HUES48 (cell line): ENCODE measurements around the gene KANK2.
"Not testable (repeated sequence)": the region's sequence is repeated elsewhere in the genome, so short reads cannot be mapped to it uniquely, and the experiment has no call there.

Experiments used
- H3K27ac ChIP-seq: one replicate; pipeline ENCODE4 v1.7.0; 2013; ENCODE audit warnings: low read depth, low read length, inconsistent platforms
- H3K27me3 ChIP-seq: 2 replicates; pipeline ENCODE4 v1.6.1; 2013; ENCODE audit warnings: mild to moderate bottlenecking, low read length; ENCODE audit not compliant: control insufficient read depth, insufficient read depth
- H3K36me3 ChIP-seq: 2 replicates; pipeline ENCODE4 v1.6.1; 2013; ENCODE audit warnings: low read length; ENCODE audit not compliant: control insufficient read depth, insufficient read depth
- H3K4me1 ChIP-seq: 2 replicates; pipeline ENCODE4 v1.6.1; 2013; ENCODE audit warnings: mild to moderate bottlenecking, low read length; ENCODE audit not compliant: control insufficient read depth, insufficient read depth
- H3K4me3 ChIP-seq: 2 replicates; pipeline ENCODE4 v1.5.1; 2013; ENCODE audit warnings: mild to moderate bottlenecking, low read depth, low read length
- H3K9ac ChIP-seq: 2 replicates; pipeline ENCODE4 v1.6.1; 2013; ENCODE audit warnings: mild to moderate bottlenecking, low read depth, low read length, moderate library complexity
- H3K9me3 ChIP-seq: 2 replicates; pipeline ENCODE4 v1.6.1; 2013; ENCODE audit warnings: low read length; ENCODE audit not compliant: control insufficient read depth, insufficient read depth

KANK2 gene

DNA sequence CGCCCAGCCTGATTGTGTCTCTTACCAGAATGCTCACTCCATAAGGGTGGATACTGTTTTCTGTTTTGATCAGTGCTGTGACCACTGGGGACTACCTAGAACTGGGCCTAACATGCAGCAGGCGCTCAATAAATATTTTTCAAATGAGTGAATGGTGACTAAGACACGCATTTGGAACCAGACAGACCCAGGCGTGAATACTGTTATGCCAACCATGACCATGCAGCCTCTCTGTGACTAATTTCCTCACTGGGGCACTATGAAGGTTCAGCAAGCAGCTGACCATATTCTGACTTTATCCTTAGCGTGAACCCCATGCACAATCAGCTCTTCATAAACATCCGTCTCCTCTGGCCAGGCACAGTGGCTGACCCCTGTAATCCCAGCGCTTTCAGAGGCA, 28.8 kb downstream of the KANK2 start:
- Histone ChIP-seq H3K4me1 (no peaks in the 10 kb centered on the region), H3K27ac (no peak overlapping the region), H3K27me3 (no peaks in the 10 kb centered on the region), H3K9ac (no peak overlapping the region), H3K36me3 (peaks cover 57% of the 10 kb centered on the region), H3K9me3 (no peaks in the 10 kb centered on the region), H3K4me3 (no peak overlapping the region)

DNA sequence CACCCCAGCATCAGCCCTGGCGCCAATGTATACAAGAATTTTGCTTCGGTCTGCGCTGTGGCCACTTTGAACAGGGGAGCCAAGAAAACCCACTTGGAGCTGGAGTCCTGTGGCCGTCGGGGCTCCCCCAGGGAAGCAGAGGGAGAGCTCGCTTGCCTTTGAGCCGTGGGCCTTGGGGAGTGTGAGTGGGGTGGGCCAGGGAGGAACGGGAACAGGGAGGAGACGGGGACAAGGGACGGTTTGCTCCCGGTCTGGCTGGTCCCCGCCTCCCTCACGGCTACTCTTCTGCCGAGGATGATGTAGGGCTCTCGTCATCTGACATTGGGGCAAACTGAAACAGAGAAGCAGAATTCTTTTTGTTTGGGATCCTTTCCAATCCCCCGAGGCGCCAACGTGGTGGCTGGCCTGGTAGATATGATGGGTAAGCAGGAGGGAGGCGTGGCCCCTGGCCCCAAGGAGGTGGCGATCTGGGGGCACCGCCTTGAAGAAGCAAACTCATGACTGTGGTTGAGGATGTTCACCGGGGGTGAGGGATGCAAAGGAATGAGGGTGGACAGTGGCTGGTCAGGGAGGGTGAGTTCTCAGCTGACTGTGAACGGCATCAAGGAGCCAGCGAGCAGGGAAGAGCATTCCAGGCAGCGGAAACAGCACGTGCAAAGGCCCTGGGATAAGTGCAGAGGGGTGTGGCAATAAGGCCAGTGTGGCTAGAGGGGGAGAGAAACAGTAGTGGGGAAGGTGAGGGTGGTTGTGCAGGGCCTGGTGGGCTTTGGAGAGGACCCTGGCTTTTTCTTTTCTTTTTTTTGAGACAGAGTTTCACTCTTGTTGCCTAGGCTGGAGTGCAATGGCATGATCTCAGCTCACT, 30.8 kb downstream of the KANK2 start:
- no peak overlapping the region for H3K9ac ChIP-seq
- no peaks in the 10 kb centered on the region for H3K27me3 ChIP-seq
- H3K4me1 ChIP-seq = no peaks in the 10 kb centered on the region
- H3K27ac ChIP-seq = no peak overlapping the region
- no peaks in the 10 kb centered on the region for H3K9me3 ChIP-seq
- H3K36me3 ChIP-seq = peaks cover 43% of the 10 kb centered on the region
- H3K4me3 ChIP-seq = no peak overlapping the region

DNA sequence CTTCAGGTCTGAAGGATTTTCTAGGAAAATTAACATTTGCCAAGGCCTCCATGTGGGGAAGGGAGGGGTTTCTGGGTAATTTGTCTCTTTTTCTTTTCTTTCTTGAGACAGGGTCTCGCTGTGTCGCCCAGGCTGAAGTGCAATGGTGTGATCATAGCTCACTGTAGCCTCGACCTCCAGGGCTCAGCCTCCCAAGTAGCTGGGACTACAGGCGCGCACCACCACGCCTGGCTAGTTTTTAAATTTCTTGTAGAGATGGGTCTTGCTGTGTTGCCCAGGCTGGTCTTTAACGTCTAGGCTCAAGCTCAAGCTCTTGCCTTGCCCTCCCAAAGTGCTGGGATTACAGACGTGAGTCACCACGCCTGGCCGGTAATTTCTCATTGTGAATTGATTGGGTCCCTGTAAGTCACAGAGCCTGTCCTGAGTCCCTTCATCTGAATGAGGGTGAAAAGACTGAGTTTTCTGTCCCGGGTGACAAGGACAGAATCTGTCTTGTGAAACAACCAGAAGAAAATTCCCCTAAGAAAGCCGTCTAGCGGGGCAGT, 31.8 kb downstream of the KANK2 start:
- Histone ChIP-seq H3K4me3 (no peak overlapping the region), H3K9me3 (no peaks in the 10 kb centered on the region), H3K36me3 (peaks cover 43% of the 10 kb centered on the region), H3K27me3 (no peaks in the 10 kb centered on the region), H3K27ac (no peak overlapping the region), H3K4me1 (no peaks in the 10 kb centered on the region), H3K9ac (no peak overlapping the region)

DNA sequence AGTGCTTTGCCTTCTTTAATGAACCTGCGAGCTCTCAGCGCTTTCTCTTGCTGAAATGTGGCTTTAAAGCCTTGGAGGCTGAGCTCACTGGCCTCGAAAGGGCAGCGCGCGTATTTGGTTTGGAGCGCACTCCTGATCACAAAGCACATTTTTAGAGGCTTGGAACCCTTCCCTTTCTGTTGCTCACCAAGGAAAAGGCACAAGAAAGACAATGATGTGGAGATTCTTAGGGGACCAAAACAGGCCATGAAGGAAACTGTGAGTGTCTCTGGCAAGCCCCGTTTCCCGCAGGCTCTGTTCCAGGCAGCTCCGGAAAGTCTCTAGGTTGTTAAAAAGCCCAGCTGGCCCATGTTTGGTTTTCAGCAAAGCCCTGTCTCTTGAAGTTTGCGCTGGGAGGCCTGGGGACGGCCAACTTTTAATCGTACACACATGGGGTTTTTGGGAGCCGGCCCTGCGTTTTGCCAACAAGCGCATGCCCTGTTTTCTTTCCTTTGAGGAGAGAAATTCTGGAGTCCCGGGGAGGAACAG, 32.4 kb downstream of the KANK2 start:
- Histone ChIP-seq H3K4me3 (no peak overlapping the region), H3K36me3 (peaks cover 37% of the 10 kb centered on the region), H3K4me1 (no peaks in the 10 kb centered on the region), H3K9ac (0 out of 2 replicates have a peak overlapping the region, but pooled peaks have one; percentile 18), H3K27ac (no peak overlapping the region), H3K27me3 (no peaks in the 10 kb centered on the region), H3K9me3 (no peaks in the 10 kb centered on the region)

DNA sequence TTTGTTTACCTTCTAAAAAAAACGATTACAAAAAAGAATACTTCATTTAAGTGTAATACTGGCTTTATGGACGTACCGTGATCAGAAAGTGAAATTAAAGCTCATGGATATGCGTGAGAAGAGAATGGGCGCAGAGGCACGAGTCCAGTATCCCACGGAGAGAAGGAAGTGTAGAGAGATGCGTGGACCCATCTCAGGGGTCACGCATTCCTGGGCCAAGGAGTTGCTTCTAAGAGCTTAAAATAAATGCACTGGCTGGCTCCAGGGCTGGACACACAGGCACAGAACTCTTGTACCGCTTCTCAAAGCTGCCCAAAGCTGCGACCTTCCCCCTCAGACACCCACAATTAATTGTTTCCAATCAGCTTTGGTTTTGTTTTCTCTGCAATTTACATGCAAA, 33.0 kb downstream of the KANK2 start:
- Histone ChIP-seq H3K9ac (no peak overlapping the region), H3K27ac (no peak overlapping the region), H3K4me3 (no peak overlapping the region), H3K27me3 (no peaks in the 10 kb centered on the region), H3K4me1 (no peaks in the 10 kb centered on the region), H3K9me3 (no peaks in the 10 kb centered on the region), H3K36me3 (peaks cover 31% of the 10 kb centered on the region)

DNA sequence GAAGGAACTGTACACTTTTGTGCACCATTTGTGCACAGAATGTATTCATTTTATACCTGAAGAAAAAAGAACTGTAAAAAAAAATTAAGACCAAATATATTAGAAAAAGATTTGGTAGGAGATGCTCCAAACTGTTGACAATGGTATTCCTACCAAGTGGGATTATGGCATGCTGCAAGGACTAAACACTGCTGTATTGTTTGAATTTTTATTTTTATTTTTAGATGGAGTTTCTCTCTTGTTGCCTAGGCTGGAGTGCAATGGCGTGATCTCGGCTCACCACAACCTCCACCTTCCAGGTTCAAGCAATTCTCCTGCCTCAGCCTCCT, 36.9 kb downstream of the KANK2 start:
- not testable (repeated sequence) for H3K4me1 ChIP-seq, H3K36me3 ChIP-seq, H3K9ac ChIP-seq, H3K4me3 ChIP-seq, H3K9me3 ChIP-seq, H3K27me3 ChIP-seq, H3K27ac ChIP-seq

DNA sequence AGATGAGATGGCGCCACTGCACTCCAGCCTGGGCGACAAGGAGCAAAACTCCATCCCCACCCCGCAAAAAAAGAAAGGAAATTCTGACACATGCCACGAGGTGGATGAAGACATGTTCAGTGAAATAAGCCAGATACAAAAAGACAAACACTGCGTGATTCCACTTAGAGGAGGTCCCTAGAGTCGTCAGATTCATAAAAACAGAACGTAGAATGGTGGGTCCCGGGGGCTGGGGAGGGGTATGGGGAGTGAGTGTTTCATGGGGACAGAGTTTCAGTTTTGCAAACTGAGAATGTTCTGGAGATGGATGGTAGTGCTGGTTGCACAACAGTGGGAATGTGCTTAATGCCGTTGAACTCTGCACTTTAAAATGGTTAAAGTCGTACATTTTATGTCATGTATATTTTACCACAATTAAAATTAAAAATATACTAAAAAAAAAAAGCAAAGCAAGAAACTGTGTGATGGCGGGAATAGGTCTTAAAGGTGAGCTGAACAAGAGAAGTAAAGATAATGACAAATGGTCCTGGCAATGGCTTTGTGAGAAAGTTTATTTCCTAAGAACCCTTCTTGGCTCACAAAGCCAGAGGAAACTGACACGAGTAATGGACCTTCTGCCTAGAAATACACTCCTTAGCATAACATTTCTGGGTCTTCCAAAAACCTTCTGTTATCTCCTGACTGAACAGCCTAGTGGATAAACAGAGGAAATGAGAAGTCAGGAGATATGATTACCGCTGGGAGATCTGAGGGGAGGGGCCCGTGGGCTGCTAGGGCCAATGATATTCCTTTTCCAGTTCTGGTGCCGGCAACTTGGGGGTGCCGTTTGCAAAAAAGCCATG, 37.5 kb downstream of the KANK2 start:
- no peak overlapping the region for H3K9ac ChIP-seq
- no peaks in the 10 kb centered on the region for H3K9me3 ChIP-seq
- H3K4me3 ChIP-seq = no peak overlapping the region
- no peak overlapping the region for H3K27ac ChIP-seq
- no peaks in the 10 kb centered on the region; the same call in 1 of the 2 replicates for H3K4me1 ChIP-seq
- H3K36me3 ChIP-seq = no peaks in the 10 kb centered on the region
- no peaks in the 10 kb centered on the region for H3K27me3 ChIP-seq

DNA sequence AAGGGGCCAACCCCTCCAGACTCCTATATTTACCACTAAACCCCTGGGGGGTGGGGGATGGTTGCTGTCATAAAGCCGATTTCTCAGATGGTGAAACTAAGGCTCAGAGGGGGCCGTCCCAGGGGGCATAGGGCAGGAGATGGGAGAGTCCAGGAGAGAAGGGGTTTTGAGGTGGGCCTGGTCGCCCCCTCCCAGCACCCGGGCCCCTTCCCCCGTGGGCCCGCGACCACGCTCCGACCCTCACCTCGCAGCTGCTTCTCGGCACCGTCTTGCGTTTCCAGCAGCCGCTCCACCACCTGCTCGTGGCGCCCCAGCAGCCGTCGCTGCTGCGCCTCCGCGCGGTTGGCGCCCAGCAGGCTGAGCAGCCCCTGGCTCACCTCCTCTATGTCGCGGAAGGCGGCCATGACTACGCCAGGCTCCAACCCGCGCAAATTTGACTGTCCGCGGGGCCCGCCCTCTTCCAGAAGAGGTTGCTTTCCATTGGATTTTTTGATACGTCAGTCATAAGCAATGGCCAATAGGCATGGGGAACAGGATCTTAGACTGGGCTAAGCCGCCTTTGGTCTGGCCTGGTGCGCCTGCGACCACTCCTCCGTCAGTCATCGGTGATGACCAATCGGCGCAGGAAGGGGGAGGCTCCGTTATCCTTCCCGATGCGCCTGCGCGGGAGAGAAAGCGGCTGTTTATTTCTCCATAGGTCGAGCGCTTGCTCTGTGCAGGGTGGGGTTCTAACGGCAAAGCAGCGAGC, 41.8 kb downstream of the KANK2 start, which contains the start of gene SPC24:
SPC24 (minus strand) TSS at position 410 of the 748 bp plus-strand sequence; CDS start at position 404, 6 bp downstream.
- Histone ChIP-seq H3K27ac (peak within 1 kb of the TSS; percentile 44), H3K4me3 (peak within 1 kb of the TSS; percentile 87)

DNA sequence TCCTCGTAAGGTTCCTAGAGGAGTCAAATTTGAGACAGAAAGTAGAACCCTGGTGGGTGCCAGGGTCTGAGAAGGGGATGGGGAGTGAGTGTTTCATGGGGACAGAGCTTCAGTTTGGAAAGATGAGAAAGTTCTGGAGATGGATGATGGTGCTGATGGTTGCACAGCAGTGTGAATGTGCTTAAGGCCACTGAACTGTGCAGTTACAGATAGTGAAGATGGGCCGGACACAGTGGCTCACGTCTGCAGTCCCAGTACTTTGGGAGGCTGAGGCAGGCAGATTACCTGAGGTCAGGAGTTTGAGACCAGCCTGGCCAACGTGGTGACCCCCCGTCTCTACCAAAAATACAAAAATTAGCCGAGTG, 42.7 kb downstream of the KANK2 start:
- Histone ChIP-seq H3K4me1 (peaks cover 4% of the 10 kb centered on the region), H3K27ac (no peak overlapping the region), H3K9me3 (no peaks in the 10 kb centered on the region), H3K27me3 (no peaks in the 10 kb centered on the region), H3K4me3 (peak overlapping the region; percentile 87), H3K9ac (no peak overlapping the region), H3K36me3 (peaks cover 7% of the 10 kb centered on the region)

More for the DNA sequence above, 41.8 kb downstream of the KANK2 start, which contains the start of gene SPC24:
- H3K9me3 ChIP-seq = no peaks in the 10 kb centered on the region
- H3K4me1 ChIP-seq = peaks cover 4% of the 10 kb centered on the region
- H3K27me3 ChIP-seq = no peaks in the 10 kb centered on the region
- peaks cover 7% of the 10 kb centered on the region for H3K36me3 ChIP-seq
- H3K9ac ChIP-seq = peak within 1 kb of the TSS; percentile 80

DNA sequence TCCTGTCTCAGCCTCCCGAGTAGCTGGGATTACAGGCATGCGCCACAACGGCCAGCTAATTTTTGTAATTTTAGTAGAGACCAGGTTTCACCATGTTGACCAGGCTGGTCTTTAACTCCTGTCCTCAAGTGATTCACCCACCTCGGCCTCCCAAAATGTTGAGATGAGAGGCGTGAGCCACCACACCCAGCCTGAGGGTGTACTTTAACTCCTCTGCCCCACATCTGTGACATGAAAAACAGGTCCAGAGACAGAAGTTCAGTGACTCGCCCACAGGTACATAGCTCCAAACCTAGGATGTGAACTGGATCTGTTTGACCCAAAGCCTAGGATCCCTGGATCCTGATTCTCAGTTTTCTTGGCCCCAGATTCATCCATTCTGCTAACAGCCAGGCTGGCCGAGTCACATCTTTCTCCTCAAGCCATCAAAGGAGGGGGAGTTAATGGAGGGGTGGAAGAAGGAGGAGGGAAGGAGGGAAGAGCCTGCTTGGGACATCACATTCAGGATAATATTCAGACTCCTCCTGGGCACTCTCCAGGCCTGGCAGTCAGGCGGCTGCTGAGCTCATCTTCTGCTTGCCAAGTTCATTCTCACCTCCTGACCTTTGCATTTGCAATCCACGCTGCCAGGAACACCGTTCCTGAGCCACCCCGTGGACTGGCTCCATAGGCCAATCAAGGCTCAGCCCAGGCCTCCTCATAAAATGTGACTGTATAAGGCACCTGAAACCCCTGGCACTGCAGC, 44.9 kb downstream of the KANK2 start:
- H3K4me3 ChIP-seq = no peak overlapping the region
- no peaks in the 10 kb centered on the region for H3K9me3 ChIP-seq
- H3K36me3 ChIP-seq = peaks cover 23% of the 10 kb centered on the region
- no peak overlapping the region for H3K27ac ChIP-seq
- H3K27me3 ChIP-seq = no peaks in the 10 kb centered on the region
- no peak overlapping the region for H3K9ac ChIP-seq
- H3K4me1 ChIP-seq = peaks cover 4% of the 10 kb centered on the region
